GM19463 (cell line): Measurements from ENCODE around the gene ERGIC2.

Experiments used
- ATAC-seq: cut with Tn5 transposase; IDR thresholded peaks from one replicate; pipeline ENCODE4 v1.9.1; 2021; ENCODE audit warnings: mild to moderate bottlenecking, moderate library complexity; ENCODE audit not compliant: unreplicated experiment

ERGIC2 gene

GRCh38 chr12:29376118-29376517 lies 4.9 kb downstream of the ERGIC2 start:
- no peak for ATAC-seq

- ATAC-seq: no peak
These were observed 6.1 kb downstream of the ERGIC2 start for GRCh38 chr12:29374913-29375312.

- no peak for ATAC-seq
These were observed 7.0 kb downstream of the ERGIC2 start for GRCh38 chr12:29374012-29374411.

GRCh38 chr12:29365091-29365490 lies 15.9 kb downstream of the ERGIC2 start:
- ATAC-seq: no peak

- ATAC-seq: no peak
These were observed 26.0 kb downstream of the ERGIC2 start for GRCh38 chr12:29354954-29355353.

- no peak for ATAC-seq
These were observed 30.9 kb downstream of the ERGIC2 start for GRCh38 chr12:29350080-29350479.

- no peak for ATAC-seq
These were observed 34.1 kb downstream of the ERGIC2 start for GRCh38 chr12:29346769-29347421.

- no peak for ATAC-seq
These were observed 37.8 kb downstream of the ERGIC2 start for GRCh38 chr12:29343022-29343799.

GRCh38 chr12:29337325-29337724 lies 43.6 kb downstream of the ERGIC2 start:
- ATAC-seq: no peak

- ATAC-seq: no peak
These were observed 46.0 kb downstream of the ERGIC2 start for GRCh38 chr12:29334937-29335336.

- ATAC-seq: no peak
These were observed 47.8 kb downstream of the ERGIC2 start for GRCh38 chr12:29333178-29333577.

- no peak for ATAC-seq
These were observed 51.6 kb downstream of the ERGIC2 start for GRCh38 chr12:29329411-29329810.

- ATAC-seq: no peak
These were observed 58.8 kb downstream of the ERGIC2 start for GRCh38 chr12:29322157-29322556.

GRCh38 chr12:29320295-29321085 lies 60.5 kb downstream of the ERGIC2 start:
- ATAC-seq: no peak

GRCh38 chr12:29317556-29318363 lies 63.2 kb downstream of the ERGIC2 start:
- peak; percentile 99 for ATAC-seq

- no peak for ATAC-seq
These were observed 64.2 kb downstream of the ERGIC2 start for GRCh38 chr12:29316752-29317151.

GRCh38 chr12:29314416-29314815 lies 66.6 kb downstream of the ERGIC2 start:
- ATAC-seq: no peak

- ATAC-seq: no peak
These were observed 70.1 kb downstream of the ERGIC2 start for GRCh38 chr12:29310899-29311298.

GRCh38 chr12:29309320-29309902 lies 71.6 kb downstream of the ERGIC2 start:
- ATAC-seq: no peak

GRCh38 chr12:29306682-29307081 lies 74.3 kb downstream of the ERGIC2 start:
- ATAC-seq: no peak
